IPS-20b (cell line): ENCODE results near the gene VKORC1L1.
"Not testable (repeated sequence)": the region's sequence is repeated elsewhere in the genome, so short reads cannot be mapped to it uniquely, and the experiment has no call there.

Experiments used
- H3K27ac ChIP-seq: one replicate; pipeline ENCODE4 v1.5.1; 2013; ENCODE audit warnings: low read length
- H3K27me3 ChIP-seq: 2 replicates; pipeline ENCODE4 v1.6.1; 2013; ENCODE audit warnings: mild to moderate bottlenecking, low read length, inconsistent platforms; ENCODE audit not compliant: insufficient read depth
- H3K36me3 ChIP-seq: 2 replicates; pipeline ENCODE4 v1.6.1; 2013; ENCODE audit warnings: low read depth, mild to moderate bottlenecking, inconsistent platforms, low read length, moderate library complexity; ENCODE audit not compliant: insufficient read depth
- H3K4me1 ChIP-seq: 2 replicates; pipeline ENCODE4 v1.6.1; 2013; ENCODE audit warnings: mild to moderate bottlenecking, control low read depth, inconsistent platforms, low read length, moderate library complexity; ENCODE audit not compliant: insufficient read depth
- H3K4me3 ChIP-seq: 2 replicates; pipeline ENCODE4 v1.5.1; 2013; ENCODE audit warnings: mild to moderate bottlenecking, low read length, inconsistent platforms
- H3K9ac ChIP-seq: 2 replicates; pipeline ENCODE4 v1.6.1; 2013; ENCODE audit warnings: low read depth, mild to moderate bottlenecking, inconsistent platforms, low read length, moderate library complexity
- H3K9me3 ChIP-seq: 2 replicates; pipeline ENCODE4 v1.6.1; 2013; ENCODE audit warnings: mild to moderate bottlenecking, low read depth, low read length, inconsistent platforms; ENCODE audit not compliant: insufficient read depth

VKORC1L1 gene

GRCh38 chr7:65923316-65923715 is 50.4 kb downstream of the VKORC1L1 start:
- Histone ChIP-seq H3K27me3 (no peaks in the 10 kb centered on the region), H3K36me3 (peaks cover 4% of the 10 kb centered on the region; the same call in 1 of the 2 replicates), H3K9ac (no peak overlapping the region), H3K27ac (no peak overlapping the region), H3K4me3 (no peak overlapping the region), H3K4me1 (no peaks in the 10 kb centered on the region), H3K9me3 (no peaks in the 10 kb centered on the region)

- Histone ChIP-seq H3K36me3 (no peaks in the 10 kb centered on the region), H3K4me3 (no peak overlapping the region), H3K9ac (no peak overlapping the region), H3K27ac (no peak overlapping the region), H3K4me1 (no peaks in the 10 kb centered on the region), H3K27me3 (no peaks in the 10 kb centered on the region), H3K9me3 (no peaks in the 10 kb centered on the region)
Observed at GRCh38 chr7:65924193-65924592, 51.3 kb downstream of the VKORC1L1 start.

- H3K4me3 ChIP-seq: no peak overlapping the region
- H3K4me1 ChIP-seq: no peaks in the 10 kb centered on the region
- H3K9ac ChIP-seq: no peak overlapping the region
- H3K27me3 ChIP-seq: no peaks in the 10 kb centered on the region
- no peaks in the 10 kb centered on the region for H3K9me3 ChIP-seq
- H3K27ac ChIP-seq: no peak overlapping the region
- H3K36me3 ChIP-seq: no peaks in the 10 kb centered on the region
Observed at GRCh38 chr7:65925040-65925439, 52.2 kb downstream of the VKORC1L1 start.

- no peaks in the 10 kb centered on the region for H3K27me3 ChIP-seq
- no peaks in the 10 kb centered on the region for H3K4me1 ChIP-seq
Observed at GRCh38 chr7:65926588-65926987, 53.7 kb downstream of the VKORC1L1 start.

GRCh38 chr7:65927489-65928448 is 54.9 kb downstream of the VKORC1L1 start:
- H3K27me3 ChIP-seq: no peaks in the 10 kb centered on the region
- no peak overlapping the region for H3K27ac ChIP-seq
- no peaks in the 10 kb centered on the region for H3K36me3 ChIP-seq
- H3K4me1 ChIP-seq: no peaks in the 10 kb centered on the region
- no peaks in the 10 kb centered on the region for H3K9me3 ChIP-seq
- no peak overlapping the region for H3K9ac ChIP-seq
- H3K4me3 ChIP-seq: no peak overlapping the region

More at GRCh38 chr7:65926588-65926987, 53.7 kb downstream of the VKORC1L1 start:
- Histone ChIP-seq H3K9me3 (no peaks in the 10 kb centered on the region), H3K4me3 (no peak overlapping the region), H3K9ac (no peak overlapping the region), H3K27ac (no peak overlapping the region), H3K36me3 (no peaks in the 10 kb centered on the region)

GRCh38 chr7:65931685-65932084 is 58.8 kb downstream of the VKORC1L1 start:
- Histone ChIP-seq H3K9ac (no peak overlapping the region), H3K27me3 (no peaks in the 10 kb centered on the region), H3K36me3 (no peaks in the 10 kb centered on the region), H3K27ac (no peak overlapping the region), H3K4me3 (no peak overlapping the region), H3K9me3 (no peaks in the 10 kb centered on the region), H3K4me1 (no peaks in the 10 kb centered on the region)

- H3K4me1 ChIP-seq: no peaks in the 10 kb centered on the region
- no peak overlapping the region for H3K4me3 ChIP-seq
- H3K9ac ChIP-seq: no peak overlapping the region
- H3K27ac ChIP-seq: no peak overlapping the region
- H3K27me3 ChIP-seq: no peaks in the 10 kb centered on the region
- no peaks in the 10 kb centered on the region for H3K9me3 ChIP-seq
- no peaks in the 10 kb centered on the region for H3K36me3 ChIP-seq
Observed at GRCh38 chr7:65937296-65937695, 64.4 kb downstream of the VKORC1L1 start.

GRCh38 chr7:65938336-65938895 is 65.5 kb downstream of the VKORC1L1 start:
- Histone ChIP-seq H3K4me3 (no peak overlapping the region), H3K9ac (no peak overlapping the region), H3K9me3 (no peaks in the 10 kb centered on the region), H3K27me3 (no peaks in the 10 kb centered on the region), H3K27ac (no peak overlapping the region), H3K36me3 (no peaks in the 10 kb centered on the region), H3K4me1 (no peaks in the 10 kb centered on the region)

GRCh38 chr7:65945787-65946186 is 72.9 kb downstream of the VKORC1L1 start:
- H3K4me1 ChIP-seq, H3K9me3 ChIP-seq, H3K9ac ChIP-seq, H3K4me3 ChIP-seq, H3K27ac ChIP-seq, H3K27me3 ChIP-seq, H3K36me3 ChIP-seq: not testable (repeated sequence)

- no peaks in the 10 kb centered on the region for H3K4me1 ChIP-seq
- H3K36me3 ChIP-seq: no peaks in the 10 kb centered on the region
- no peak overlapping the region for H3K9ac ChIP-seq
- no peaks in the 10 kb centered on the region for H3K9me3 ChIP-seq
- no peaks in the 10 kb centered on the region for H3K27me3 ChIP-seq
- H3K27ac ChIP-seq: no peak overlapping the region
- no peak overlapping the region for H3K4me3 ChIP-seq
Observed at GRCh38 chr7:65946904-65947303, 74.0 kb downstream of the VKORC1L1 start.

GRCh38 chr7:65951837-65952578 is 79.1 kb downstream of the VKORC1L1 start:
- Histone ChIP-seq H3K4me3 (no peak overlapping the region), H3K27me3 (no peaks in the 10 kb centered on the region), H3K36me3 (peaks cover 33% of the 10 kb centered on the region), H3K9me3 (no peaks in the 10 kb centered on the region), H3K4me1 (no peaks in the 10 kb centered on the region), H3K9ac (no peak overlapping the region), H3K27ac (no peak overlapping the region)
